HL-60 (cell line): ENCODE data around the gene APOBEC3F.
"Not testable (repeated sequence)": the region's sequence is repeated elsewhere in the genome, so short reads cannot be mapped to it uniquely, and the experiment has no call there.

Experiments
- DNase-seq, 2 experiments: peaks; one replicate each; pipeline ENCODE4 v3.0.0-alpha.2; 2010 to 2020; ENCODE audit warnings: low read depth in 1 of 2, low spot score in 1 of 2
- H3K27ac ChIP-seq: fragments of 250-450 bp; sonication (Bioruptor Pico); replicated peaks from 2 replicates; pipeline ENCODE4 v1.5.1; 2020; ENCODE audit warnings: mild to moderate bottlenecking, moderate library complexity
- H3K27me3 ChIP-seq: fragments of 250-450 bp; sonication (Bioruptor Pico); 2 replicates; pipeline ENCODE4 v1.5.1; 2021; ENCODE audit warnings: mild to moderate bottlenecking, moderate library complexity; ENCODE audit not compliant: insufficient read depth, poor library complexity, severe bottlenecking
- H3K4me3 ChIP-seq: replicated peaks from 2 replicates; pipeline ENCODE4 v1.5.1; 2011; ENCODE audit warnings: mild to moderate bottlenecking, control low read depth, low read length; ENCODE audit not compliant: insufficient read depth
- GABPA ChIP-seq: IDR thresholded peaks from 2 replicates; pipeline ENCODE4 v1.6.1; 2012; ENCODE audit warnings: low read depth
- POLR2AphosphoS5 ChIP-seq: IDR thresholded peaks from 2 replicates; pipeline ENCODE4 v1.6.1; 2012; ENCODE audit warnings: low read depth
- SPI1 ChIP-seq: IDR thresholded peaks from 2 replicates; pipeline ENCODE4 v1.6.1; 2012; ENCODE audit warnings: low read depth, mild to moderate bottlenecking, borderline replicate concordance
- long read RNA-seq: library from polyadenylated mRNA; unstranded; transcript quantifications from one replicate; pipeline ENCODE4 v2.0.0, GENCODE V29; 2020
- TF ChIP-seq, protein P1 (sequence below): IDR thresholded peaks from 2 replicates; pipeline ENCODE4 v1.6.1; 2012; ENCODE audit warnings: low read depth; ENCODE audit not compliant: insufficient replicate concordance
- TF ChIP-seq, protein P2 (sequence below): IDR thresholded peaks from one replicate; pipeline ENCODE4 v1.5.1; 2011; ENCODE audit warnings: low read length, control low read depth, inconsistent platforms; ENCODE audit not compliant: insufficient read depth

APOBEC3F gene
- long read RNA-seq: 0 reads

DNA sequence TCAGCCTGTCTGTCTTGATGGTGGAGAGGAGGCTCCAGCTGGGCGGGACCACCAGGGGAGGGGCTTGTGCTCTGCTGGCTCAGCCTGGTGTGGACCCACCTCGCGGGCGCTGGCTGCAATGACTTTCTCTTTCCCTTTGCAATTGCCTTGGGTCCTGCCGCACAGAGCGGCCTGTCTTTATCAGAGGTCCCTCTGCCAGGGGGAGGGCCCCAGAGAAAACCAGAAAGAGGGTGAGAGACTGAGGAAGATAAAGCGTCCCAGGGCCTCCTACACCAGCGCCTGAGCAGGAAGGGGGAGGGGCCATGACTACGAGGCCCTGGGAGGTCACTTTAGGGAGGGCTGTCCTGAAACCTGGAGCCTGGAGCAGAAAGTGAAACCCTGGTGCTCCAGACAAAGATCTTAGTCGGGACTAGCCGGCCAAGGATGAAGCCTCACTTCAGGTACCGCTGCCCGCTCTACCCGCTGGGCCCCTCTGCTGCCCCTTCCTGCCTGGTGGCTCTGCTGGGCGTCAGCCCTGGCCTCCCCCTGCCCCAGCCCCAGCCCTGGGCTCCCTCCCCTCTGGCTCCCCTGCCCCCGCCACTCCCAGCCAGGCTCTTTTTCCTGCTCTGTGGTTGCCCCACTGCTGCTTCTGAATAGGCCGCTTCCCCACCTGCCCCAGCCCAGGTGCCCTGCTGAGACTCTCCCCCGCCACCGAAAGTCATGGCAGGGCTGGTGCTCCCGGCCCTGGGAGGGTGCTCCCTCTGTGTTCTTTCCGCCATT, at the start of gene APOBEC3F:
Gene APOBEC3F (plus strand): TSS at position 327 of the 759 bp plus-strand sequence. CDS start 97 bp downstream, at position 424.
- DNase-seq, H3K4me3 ChIP-seq, H3K27ac ChIP-seq, H3K27me3 ChIP-seq: not testable (repeated sequence)

DNA sequence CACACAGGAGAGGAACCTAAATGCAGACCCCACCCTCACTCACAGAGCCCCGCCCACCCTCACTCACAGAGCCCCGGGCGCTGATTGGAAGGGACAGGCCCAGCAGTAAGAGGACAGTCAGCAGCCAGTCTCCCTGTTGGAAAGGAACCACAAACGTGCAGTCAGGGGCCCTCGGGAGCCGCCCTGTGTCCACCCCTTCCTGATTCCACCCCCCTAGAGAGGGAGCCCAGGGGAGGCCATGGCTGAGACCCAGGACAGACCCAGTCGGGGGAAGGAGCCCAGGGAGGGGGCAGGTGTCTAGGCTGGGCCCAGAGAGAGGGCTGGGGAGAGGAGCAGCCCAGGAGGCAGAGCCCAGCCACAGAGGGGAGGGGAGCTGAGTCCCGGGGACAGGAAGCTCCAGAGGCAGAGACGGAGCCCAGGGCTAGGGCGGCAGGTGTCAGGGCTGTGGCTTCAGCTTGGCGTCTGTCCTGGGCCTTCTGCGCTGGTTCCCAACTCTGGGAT, 47.7 kb upstream of the APOBEC3F start:
- not testable (repeated sequence) for DNase-seq, H3K4me3 ChIP-seq, H3K27ac ChIP-seq, H3K27me3 ChIP-seq

DNA sequence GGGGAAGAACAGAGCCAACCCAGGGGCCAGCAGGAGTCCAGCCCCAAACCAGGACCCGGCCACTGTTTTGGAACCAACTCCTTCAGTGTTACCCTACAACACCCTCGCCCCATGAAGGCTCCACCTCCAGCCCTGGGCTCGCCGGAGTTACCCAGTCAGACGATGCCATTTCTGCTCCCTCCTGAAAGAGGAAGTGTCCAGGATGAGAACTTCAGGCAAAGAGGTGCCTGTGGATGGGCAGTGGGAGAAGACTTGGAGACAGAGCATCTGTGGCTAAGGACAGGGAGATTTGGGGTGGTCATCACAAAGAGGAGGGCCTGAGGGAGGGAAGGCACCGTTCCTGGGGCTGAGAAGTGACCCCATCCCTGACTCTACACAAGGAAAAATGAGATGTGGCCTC, 44.6 kb upstream of the APOBEC3F start:
- Histone ChIP-seq H3K4me3 (no peak overlapping the region), H3K27me3 (no peaks in the 10 kb centered on the region), H3K27ac (no peak overlapping the region)
- TF ChIP-seq, protein P1, sequence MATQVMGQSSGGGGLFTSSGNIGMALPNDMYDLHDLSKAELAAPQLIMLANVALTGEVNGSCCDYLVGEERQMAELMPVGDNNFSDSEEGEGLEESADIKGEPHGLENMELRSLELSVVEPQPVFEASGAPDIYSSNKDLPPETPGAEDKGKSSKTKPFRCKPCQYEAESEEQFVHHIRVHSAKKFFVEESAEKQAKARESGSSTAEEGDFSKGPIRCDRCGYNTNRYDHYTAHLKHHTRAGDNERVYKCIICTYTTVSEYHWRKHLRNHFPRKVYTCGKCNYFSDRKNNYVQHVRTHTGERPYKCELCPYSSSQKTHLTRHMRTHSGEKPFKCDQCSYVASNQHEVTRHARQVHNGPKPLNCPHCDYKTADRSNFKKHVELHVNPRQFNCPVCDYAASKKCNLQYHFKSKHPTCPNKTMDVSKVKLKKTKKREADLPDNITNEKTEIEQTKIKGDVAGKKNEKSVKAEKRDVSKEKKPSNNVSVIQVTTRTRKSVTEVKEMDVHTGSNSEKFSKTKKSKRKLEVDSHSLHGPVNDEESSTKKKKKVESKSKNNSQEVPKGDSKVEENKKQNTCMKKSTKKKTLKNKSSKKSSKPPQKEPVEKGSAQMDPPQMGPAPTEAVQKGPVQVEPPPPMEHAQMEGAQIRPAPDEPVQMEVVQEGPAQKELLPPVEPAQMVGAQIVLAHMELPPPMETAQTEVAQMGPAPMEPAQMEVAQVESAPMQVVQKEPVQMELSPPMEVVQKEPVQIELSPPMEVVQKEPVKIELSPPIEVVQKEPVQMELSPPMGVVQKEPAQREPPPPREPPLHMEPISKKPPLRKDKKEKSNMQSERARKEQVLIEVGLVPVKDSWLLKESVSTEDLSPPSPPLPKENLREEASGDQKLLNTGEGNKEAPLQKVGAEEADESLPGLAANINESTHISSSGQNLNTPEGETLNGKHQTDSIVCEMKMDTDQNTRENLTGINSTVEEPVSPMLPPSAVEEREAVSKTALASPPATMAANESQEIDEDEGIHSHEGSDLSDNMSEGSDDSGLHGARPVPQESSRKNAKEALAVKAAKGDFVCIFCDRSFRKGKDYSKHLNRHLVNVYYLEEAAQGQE: no peak
- no peak for TF ChIP-seq GABPA
- TF ChIP-seq, protein P2, sequence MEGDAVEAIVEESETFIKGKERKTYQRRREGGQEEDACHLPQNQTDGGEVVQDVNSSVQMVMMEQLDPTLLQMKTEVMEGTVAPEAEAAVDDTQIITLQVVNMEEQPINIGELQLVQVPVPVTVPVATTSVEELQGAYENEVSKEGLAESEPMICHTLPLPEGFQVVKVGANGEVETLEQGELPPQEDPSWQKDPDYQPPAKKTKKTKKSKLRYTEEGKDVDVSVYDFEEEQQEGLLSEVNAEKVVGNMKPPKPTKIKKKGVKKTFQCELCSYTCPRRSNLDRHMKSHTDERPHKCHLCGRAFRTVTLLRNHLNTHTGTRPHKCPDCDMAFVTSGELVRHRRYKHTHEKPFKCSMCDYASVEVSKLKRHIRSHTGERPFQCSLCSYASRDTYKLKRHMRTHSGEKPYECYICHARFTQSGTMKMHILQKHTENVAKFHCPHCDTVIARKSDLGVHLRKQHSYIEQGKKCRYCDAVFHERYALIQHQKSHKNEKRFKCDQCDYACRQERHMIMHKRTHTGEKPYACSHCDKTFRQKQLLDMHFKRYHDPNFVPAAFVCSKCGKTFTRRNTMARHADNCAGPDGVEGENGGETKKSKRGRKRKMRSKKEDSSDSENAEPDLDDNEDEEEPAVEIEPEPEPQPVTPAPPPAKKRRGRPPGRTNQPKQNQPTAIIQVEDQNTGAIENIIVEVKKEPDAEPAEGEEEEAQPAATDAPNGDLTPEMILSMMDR: no peak
- TF ChIP-seq SPI1: peak; percentile 83
- no peak for DNase-seq

DNA sequence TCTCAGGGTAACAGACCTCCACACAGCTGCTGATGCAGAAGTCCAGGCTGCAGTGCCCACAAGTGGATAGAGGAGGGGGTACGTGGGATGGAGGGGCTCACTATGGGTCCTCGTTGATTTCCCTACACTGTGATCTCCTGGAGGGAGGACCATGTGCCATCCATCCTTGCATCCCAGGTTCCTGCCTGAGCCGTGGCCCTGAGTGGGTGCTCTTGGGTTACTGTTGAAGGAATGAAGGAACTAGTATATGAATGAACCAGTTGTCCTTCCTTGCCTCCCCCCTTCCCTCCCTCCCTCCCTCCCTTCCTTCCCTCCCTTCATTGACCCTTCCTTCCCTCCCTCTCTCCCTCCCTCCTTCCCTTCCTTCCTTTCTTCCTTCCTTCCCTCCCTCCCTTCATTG, 43.1 kb upstream of the APOBEC3F start:
- no peak overlapping the region for H3K27ac ChIP-seq
- H3K4me3 ChIP-seq: no peak overlapping the region
- DNase-seq: no peak
- TF ChIP-seq SPI1: no peak
- no peak for TF ChIP-seq GABPA
- no peak for TF ChIP-seq POLR2AphosphoS5
- TF ChIP-seq, protein P1: no peak
- TF ChIP-seq, protein P2: no peak
- H3K27me3 ChIP-seq: no peaks in the 10 kb centered on the region

DNA sequence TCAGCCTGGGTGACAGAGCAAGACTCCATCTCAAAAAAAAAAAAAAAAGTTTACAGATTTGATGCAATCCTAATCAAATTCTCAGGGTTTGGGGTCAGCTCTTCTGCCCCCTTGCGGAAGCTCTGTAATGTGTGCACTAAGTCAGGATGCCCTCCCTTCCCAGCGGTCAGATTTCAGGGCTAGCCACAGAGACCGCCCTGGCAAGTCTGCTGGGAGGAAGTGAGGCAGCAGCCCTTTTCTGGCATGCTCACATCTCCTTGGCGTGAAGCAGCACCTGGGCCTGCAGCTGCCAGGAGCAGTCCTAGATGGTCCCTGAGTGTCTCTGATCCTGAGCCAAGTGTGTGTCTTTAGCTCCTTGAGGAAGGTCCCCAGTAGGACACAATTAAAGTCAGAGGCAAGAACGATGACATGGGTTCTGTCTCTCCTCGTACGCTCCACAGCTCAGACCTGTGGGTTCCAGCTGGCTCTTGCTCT, 37.5 kb upstream of the APOBEC3F start:
- no peaks in the 10 kb centered on the region for H3K27me3 ChIP-seq
- peak; percentile 60 to 85 for DNase-seq
- H3K4me3 ChIP-seq: no peak overlapping the region
- TF ChIP-seq, protein P1: no peak
- TF ChIP-seq, protein P2: peak; percentile 66
- TF ChIP-seq SPI1: peak; percentile 87
- H3K27ac ChIP-seq: no peak overlapping the region
